Activated CD8-positive, alpha-beta memory T cell treated with anti-CD3 and anti-CD28 coated beads, Interleukin-2, amount 50 U/mL, for 4 hours (primary cell): ENCODE measurements around the gene PSMB3.
A peak's percentile ranks its signal among the peaks of the same experiment; 100 is the strongest.
"Not testable (repeated sequence)": the region's sequence is repeated elsewhere in the genome, so short reads cannot be mapped to it uniquely, and the experiment has no call there.

Experiments
- DNase-seq: peaks from one replicate; pipeline ENCODE4 v3.0.0-alpha.2; 2020

The PSMB3 gene

DNA sequence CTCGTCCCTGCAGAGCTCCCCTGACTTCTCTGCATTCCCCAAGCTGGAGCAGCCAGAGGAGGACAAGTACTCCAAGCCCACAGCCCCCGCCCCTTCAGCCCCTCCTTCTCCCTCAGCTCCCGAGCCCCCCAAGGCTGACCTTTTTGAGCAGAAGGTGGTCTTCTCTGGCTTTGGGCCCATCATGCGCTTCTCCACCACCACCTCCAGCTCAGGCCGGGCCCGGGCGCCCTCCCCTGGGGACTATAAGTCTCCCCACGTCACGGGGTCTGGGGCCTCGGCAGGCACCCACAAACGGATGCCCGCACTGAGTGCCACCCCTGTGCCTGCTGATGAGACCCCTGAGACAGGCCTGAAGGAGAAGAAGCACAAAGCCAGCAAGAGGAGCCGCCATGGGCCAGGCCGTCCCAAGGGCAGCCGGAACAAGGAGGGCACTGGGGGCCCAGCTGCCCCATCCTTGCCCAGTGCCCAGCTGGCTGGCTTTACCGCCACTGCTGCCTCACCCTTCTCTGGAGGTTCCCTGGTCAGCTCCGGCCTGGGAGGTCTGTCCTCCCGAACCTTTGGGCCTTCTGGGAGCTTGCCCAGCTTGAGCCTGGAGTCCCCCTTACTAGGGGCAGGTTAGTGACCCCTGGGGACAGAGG is 36.1 kb upstream of the PSMB3 start:
- no peak for DNase-seq

DNA sequence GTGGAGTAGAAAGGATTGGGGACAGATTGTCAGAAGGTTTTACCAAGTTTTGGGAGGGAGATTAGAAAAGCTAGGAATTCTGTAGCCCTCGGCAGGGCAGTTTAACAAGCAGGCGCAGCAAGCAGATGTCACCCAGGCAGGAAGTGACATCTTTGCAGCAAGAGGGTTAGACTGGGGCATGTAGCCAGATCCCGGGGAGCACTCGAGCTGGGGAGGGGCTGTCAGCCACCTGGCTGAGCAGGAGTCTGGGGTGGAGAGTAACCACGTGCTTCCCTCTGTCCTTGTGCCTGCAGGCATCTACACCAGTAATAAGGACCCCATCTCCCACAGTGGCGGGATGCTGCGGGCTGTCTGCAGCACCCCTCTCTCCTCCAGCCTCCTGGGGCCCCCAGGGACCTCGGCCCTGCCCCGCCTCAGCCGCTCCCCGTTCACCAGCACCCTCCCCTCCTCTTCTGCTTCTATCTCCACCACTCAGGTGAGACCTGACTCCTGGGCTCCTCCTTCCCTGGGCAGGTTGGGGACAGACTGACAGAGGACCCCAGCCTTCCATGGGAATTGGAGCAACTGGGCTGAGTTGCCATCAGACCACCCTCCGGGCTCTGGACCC is 35.3 kb upstream of the PSMB3 start:
- DNase-seq: no peak

DNA sequence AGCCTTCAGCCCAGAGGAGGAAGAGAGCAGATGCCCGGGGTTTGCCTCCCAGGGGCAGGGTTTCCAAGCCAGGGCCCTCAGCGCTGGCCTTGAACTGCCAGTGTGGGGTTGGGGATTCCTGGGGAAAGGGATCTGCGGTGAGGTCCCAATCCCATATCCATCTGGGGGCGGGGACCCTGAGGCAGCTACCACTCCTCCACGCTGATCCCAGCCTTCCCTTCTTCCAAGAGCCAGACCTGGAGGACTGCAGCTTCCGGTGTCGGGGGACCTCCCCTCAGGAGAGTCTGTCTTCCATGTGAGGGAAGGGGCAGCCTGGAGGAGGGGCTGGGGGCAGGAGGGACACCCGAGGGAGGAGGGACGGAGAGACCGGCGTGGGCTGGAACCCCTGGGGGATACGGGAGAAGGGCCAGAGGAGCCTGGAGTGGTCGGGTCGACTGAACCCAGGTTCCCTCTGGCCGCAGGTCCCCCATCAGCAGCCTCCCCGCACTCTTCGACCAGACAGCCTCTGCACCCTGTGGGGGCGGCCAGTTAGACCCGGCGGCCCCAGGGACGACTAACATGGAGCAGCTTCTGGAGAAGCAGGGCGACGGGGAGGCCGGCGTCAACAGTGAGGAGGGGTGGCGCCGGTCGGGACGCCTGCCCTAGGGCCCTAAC is 33.1 kb upstream of the PSMB3 start:
- no peak for DNase-seq

GRCh38 chr17:38719943-38720641 is 32.4 kb upstream of the PSMB3 start:
- no peak for DNase-seq

- no peak for DNase-seq
Observed at GRCh38 chr17:38720941-38721340, 31.6 kb upstream of the PSMB3 start.

DNA sequence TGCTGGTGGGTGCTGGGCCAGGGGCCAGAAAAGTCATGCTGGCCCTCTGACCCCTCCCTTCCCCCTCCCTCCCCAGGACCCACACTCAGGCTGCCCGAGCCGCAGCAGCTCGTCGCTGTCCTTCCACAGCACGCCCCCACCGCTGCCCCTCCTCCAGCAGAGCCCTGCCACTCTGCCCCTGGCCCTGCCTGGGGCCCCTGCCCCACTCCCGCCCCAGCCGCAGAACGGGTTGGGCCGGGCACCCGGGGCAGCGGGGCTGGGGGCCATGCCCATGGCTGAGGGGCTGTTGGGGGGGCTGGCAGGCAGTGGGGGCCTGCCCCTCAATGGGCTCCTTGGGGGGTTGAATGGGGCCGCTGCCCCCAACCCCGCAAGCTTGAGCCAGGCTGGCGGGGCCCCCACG is 30.7 kb upstream of the PSMB3 start:
- DNase-seq: no peak

- DNase-seq: no peak
Observed at GRCh38 chr17:38724337-38724988, 28.1 kb upstream of the PSMB3 start.

DNA sequence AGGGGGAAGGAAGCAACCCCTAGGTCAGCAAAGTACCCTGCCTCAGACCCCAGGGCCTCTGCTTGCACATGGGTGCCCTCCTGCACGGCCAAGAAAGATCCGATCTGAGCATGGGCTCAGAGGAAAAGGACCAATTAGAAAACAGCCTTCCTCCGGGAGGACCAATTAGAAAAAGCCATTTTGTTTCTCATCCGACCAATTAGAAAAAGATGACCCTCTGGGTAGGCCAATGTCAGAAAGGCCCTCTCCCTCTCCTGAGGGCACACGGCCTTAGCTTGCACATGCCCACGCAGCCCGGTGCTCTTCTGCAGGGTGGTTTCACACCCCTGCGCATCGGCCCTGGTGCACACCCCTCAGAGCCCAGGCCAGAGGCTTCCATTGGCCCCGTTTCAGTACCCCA is 27.5 kb upstream of the PSMB3 start:
- DNase-seq: no peak

GRCh38 chr17:38726145-38726544 is 26.4 kb upstream of the PSMB3 start:
- DNase-seq: not testable (repeated sequence)

DNA sequence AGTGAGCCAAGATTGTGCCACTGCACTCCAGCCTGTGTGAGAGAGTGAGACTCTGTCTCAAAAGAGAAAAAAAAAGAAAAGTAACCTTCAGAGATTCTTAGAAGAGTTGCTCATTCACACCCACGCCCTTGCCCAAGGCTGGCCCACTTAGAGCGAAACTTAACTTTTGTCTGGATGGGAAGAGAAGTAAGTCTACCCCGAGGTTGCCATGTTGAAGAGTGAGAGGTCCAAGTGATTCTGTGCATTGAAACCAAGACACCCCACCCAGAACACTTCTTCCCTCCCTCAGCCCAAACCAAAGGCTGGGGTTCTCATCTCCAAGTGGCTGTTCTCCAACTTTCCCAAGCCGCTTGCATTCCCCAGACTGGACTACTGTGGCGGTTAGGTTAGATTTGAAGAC is 24.8 kb upstream of the PSMB3 start:
- DNase-seq: peak; percentile 75

- peak; percentile 67 for DNase-seq
Observed at GRCh38 chr17:38728290-38728831, 24.2 kb upstream of the PSMB3 start.

DNA sequence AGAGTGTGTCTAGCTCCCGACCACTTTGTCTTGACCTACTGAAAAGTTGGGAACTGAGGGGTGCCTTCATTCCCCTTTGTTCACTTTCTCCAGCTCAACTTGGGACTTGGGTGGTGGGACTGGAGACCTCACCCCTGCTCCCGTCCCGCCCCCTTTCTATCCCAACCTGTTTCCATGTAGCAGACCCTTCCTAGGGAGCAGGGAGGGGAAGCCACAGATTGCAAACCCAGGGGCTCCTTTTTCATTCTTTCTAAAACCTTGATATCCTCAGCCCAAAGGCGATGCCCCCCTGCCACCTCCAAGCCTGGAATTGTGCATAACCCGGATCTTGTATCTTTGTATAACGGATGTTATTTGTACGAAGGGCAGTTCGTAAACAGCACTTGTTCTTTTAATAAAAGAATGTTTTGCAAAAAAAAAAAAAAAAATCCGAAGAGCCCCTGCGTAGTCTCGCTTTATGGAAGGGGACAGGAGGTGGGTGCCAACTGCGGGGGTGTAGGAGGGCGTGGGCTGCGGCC is 23.1 kb upstream of the PSMB3 start:
- no peak for DNase-seq

GRCh38 chr17:38729886-38730525 is 22.5 kb upstream of the PSMB3 start, which contains the start of gene CISD3:
CISD3 (plus strand) TSS chr17:38730341; CDS start chr17:38730359, 18 bp downstream.
- peak; percentile 89 for DNase-seq

GRCh38 chr17:38730526-38731379 is 21.8 kb upstream of the PSMB3 start:
- no peak for DNase-seq

DNA sequence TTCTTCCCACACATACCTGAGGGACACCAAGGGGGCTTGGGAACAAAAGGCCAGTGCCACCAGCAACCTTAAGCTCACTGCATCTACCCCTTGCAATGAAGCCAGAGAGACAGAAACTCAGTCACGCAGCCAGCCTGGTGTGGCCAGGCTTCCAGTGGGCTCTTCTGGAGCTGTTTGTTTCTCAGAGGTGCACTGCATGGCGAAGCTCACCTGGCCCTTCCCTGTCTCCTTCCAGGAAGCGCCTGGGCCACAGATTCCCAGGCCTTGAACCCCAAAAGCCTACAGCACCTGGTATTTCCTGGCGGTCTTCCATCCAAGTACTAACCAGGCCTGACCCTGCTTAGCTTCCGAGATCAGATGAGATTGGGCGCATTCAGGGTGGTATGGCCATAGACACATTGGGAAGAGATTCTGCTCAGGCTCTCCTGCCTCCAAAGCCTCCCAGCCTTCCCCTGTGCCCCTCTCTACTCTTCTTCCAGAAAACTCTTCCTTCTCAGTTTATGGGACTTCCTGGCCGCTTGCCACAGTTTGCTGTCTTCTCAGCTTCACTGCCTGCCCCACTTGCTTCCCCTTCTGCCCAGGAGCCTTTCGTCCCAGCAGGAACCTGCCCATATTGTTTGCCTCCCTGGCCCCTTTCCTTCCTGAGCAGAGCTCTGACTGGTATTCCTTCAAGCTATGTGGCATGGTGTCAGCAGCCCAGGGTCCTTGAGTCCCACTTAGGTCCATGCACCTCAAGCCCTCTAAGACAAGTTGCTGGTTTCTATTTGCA is 20.8 kb upstream of the PSMB3 start:
- DNase-seq: no peak

- no peak for DNase-seq
Observed at GRCh38 chr17:38732376-38733281, 19.9 kb upstream of the PSMB3 start.

DNA sequence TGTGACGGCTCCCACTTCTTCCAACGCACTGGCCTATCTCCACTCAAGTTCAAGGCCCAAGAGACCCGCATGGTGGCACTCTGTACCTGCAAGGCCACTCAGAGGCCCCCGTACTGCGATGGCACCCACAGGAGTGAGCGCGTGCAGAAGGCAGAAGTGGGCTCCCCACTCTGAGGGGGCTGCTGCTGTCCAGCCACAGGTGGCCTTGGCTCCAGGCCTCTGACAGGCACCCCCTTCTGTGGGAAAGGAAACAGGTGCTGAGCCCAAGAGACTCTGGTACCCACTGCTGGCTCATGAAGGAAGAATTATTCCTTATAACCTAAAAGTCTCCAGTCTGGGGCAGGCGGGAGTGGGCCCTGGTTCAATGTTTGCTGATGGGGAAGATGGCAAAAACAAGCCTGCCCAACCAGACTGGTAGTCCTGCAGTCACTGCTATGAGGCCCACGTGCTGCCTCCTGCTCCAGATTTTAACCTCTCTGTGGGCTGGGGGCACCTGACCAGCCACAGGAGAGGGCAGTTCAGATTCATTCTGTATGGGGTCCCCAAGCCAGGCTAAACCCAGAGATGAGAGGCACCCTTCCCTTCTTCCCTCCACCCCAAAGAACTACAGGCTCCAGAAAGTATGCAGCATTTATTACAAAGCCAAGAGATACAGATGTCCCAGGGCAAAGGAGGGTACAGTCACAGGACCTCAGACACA is 19.1 kb upstream of the PSMB3 start:
- DNase-seq: no peak
